GM21717 (cell line): Measurements from ENCODE around the gene ACBD3.
A peak's percentile ranks its signal among the peaks of the same experiment; 100 is the strongest.

Experiments used
- ATAC-seq: cut with Tn5 transposase; IDR thresholded peaks from one replicate; pipeline ENCODE4 v1.9.1; 2021; ENCODE audit warnings: mild to moderate bottlenecking, moderate library complexity; ENCODE audit not compliant: unreplicated experiment

Gene ACBD3

DNA sequence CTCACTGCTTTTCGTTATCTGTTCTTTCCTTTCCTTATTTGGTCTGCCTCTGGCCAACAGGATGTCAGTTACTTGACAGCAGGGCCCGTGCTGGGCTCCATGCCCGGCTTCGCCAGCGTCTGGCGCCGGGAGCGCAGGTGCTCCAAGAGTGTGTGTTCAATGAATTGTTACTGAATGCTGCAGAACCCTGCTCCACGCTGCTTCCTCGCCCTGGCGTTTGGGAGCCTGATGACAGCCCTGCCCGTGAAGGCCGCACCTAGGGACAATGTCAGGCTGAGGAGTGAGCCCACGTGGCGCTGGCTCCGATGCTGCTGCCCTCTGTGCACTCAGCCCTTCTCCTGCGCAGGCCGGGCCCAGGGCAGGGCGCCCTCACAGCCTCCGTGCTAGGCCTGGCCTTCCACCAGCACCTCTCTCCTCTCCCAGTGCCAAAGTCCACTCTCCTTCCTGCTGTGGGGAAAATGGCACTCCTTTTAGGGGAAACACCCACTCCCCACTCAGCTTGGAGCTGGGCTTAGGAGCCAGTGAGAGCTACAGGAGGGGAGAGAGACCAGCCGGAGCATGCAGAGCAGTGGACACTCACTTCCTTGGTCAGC lies 51.4 kb downstream of the ACBD3 start:
- no peak for ATAC-seq

DNA sequence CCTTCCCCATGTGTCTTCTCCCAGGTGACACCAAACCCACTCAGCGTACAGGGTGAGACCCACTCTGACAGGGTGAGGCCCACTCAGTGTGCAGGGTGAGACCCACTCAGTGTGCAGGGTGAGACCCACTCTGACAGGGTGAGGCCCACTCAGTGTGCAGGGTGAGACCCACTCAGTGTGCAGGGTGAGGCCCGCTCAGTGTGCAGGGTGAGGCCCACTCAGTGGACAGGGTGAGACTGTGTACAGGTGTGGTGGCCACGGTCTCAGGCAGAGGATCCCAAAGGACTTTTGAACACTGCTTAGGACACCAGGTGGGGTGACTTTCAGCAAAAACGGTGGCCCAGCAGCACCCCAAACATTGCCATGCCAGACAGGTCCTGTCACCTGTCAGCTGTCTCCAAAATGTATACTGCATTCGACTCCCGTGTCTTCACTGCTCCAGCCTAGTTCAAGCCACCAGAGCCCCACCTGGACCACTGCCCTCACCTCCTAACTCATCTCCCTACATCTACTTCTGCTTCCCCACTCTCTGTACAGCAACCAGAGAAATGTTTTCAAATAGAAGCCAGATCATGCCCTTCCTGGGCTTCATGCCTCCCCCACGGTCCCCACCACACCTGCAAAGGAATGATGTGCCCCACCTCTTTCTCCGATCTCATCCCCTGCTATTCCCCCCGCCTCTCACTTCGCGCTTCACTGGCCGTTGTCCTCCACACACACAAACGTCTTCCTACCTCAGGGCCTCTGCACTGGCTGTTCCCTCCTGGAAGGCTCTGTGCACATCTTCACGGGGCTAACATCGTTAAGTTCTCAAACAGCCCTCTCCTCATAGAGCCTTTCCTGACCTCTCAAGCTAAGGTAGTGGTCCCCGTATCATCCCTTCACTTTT lies 52.1 kb downstream of the ACBD3 start:
- ATAC-seq = no peak

DNA sequence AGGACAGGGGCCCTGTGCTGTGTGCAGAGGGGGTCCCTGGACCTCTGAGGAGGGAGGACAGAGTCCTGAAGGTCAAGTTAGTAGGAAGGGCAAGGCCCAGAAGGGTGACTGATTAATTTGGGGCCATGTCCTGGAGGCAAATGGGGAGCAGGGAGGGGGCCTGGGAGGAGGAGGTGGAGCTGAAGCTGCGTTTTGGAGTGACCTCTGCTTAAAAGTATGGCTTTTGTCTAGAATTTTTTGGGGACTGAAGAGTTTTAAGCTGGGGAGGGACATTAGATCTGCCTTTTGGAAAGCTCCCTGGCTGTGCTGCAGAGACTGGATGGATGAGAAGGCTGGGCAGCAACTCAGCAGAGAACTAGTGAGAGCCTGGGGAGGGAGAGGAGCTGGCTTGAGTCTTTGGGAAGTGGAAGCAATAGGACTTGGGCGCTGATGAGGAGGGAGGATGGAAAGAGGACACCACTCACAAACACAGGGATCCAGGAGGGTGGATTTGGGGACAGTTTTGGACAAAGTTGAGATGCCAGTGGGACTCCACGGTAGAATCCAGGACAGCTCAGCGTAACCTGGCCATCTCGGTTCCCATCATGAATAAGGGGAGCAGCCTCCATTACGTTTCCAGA lies 52.9 kb downstream of the ACBD3 start:
- no peak for ATAC-seq

DNA sequence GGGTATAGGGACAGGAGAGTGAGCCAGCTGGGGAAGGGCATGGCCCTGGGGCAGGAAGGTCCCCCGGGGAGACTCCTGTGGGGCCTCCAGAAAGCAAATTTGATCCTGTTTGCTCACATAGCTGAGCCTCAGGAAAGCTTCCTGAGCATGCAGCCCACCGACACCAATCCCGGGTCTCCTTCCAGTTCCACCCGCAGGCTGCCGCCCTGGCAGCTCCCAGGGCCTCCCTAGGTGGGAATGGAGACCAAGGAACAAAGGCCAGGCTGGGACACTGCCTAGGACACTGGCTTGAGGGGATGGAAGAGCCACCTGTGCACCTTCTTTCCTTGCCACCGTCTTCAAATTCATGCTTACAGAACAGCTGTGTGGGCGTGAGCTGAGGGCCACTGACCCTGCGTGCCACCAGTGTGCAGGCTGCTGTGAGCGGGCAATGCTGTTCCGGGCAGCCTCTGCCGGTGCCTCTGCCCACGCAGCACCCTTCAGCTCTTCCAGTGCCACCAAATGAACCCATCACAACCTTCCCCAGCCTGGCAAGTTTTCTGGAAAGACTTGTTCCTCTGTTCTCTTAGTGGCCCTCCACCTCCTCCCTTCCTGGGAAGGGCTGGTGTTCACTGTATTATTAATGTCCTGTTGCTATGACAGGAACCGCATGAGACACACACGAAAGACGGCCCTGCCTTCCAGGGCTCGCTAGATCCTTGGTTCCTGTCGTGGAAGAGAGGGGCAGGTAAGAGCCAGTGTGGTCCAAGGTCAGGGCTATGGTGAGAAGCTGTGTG lies 53.6 kb downstream of the ACBD3 start:
- no peak for ATAC-seq

DNA sequence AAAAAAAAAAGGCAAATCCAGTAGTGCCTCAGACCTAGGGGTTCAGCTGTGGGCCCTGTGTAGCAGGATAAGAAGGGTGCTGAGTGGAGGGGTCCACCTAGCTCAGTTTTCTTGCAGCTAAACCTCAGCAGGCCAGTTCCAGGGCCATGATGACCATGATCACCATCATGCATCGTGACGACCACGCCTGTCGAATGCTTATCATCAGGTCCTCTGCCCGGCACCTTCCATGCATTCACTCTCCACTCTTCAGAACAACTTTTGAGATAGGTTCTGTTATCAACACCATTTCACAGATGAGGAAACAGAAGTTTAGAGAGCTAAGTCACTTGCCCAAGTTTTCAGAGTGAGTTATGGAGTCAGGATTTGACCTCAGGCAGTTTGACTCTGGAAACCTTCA lies 54.9 kb downstream of the ACBD3 start:
- no peak for ATAC-seq

DNA sequence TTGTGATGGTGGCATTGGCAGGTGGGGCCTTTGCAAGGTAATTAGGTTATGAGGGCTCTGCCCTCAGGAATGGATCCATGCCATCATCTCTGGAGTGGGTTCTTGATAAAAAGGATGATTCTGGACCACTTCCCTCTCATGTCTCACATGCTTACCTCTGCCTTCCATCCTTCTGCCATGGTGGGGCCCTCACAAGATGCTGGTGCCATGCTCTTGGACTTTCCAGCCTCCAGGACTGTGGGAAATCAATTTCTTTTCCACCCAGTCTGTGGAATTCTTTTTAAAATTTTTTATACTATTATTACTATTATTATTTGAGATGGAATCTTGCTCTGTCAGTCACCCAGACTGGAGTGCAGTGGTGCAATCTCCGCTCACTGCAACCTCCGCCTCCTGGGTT lies 57.3 kb downstream of the ACBD3 start:
- no peak for ATAC-seq

DNA sequence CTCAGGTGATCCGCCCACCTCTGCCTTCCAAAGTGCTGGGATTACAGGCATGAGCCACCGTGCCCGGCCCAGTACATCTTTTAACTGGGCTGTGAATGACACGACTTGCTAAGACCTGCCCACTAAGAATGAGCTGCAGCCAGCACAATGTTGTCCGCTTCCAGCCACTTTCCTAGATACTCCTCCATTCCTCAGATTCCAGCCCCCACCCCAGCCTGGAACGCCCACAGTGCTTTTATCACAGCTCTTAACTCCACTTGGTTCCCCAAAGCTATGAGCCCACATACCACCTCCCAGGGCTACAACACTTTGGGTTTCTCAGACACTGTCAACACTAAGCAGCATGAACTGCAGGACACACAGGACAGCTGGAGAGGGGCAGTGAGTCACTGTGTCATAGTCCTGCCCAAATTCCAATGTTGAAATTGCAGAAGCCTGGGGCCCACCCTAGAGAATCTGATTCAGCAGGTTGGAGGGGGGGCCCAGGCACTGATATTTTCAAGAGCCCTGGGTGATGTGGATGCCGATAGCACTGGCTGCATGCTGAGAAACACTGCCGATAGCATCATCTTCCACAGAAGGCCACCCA lies 58.0 kb downstream of the ACBD3 start:
- ATAC-seq = no peak

DNA sequence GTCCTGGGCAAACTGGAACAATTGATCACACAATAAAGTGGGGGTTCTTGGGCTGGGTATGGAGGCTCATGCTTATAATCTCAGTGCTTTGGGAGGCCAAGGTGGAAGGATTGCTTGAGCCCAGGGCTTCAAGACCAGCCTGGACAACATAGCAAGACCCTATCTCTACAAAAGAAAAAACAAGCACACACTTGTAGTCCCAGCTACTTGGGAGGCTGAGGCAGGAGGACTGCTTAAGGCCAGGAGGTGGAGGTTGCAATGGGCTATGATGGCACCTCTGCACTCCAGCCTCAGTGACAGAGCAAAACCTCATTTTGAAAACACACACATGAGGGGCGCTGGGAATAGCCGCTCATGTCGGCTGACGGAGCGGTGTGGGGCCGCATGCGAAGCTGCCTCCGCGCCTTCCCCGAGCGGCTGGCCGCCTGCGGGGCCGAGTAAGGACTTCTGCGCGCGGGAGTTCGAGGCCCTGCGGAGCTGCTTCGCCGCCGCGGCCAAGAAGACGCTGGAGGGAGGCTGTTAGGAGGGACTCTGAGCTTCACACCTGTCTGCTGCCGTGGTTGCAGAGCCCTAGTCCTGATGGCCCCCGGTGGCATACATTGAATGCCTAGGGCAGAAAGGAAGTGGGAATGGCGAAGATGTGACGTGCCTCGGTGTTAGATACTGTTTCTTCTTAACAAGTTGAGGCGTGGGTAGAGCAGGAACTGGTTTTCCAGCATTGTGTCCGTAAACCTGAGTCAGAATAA lies 59.5 kb downstream of the ACBD3 start:
- ATAC-seq = peak; percentile 5

DNA sequence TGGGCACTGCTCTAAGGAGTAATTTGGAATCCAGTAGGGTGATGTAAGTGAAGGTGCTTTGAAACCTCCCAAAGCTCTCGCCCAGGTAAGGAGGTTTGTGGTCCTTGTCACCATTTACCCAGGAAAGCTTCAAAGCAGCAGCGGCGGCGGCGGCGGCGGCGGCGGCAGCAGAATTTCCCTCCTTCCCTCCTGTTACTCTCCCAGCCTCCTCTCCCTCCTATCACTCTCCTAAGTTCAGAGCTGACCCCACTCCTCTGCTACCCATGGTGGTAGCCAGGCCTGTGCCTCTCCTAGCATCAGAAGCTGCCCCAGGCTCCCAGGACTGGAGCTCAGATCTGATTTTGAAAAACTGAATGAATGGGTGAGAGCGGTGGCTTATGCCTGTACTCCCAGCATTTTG lies 60.7 kb downstream of the ACBD3 start:
- ATAC-seq = no peak

DNA sequence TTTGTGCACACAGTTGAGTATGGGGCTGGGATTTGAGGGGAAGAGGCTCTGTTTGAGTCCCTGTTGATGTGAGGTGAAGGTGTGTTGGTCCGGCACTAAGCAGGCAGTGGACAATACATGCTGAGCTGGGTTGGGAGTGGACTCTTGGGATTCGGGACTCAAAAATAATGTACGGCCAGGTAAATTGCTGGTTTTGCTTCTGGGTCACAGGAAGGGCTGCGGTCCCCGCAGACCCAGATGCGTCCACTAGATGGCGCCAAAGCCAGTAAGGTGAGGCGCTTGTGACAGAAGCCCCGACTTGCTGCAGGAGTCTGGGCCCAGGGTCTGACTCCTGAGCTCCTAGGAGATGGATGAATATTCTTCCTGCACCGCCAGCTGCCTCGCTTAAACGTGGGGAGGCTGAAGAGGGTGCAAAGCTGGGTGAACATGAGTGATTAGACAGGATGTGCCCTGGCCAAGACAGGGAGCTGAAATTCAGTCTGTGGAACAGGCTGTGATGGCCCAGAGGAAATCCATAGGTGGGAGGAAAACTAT lies 61.4 kb downstream of the ACBD3 start:
- peak; percentile 16 for ATAC-seq

DNA sequence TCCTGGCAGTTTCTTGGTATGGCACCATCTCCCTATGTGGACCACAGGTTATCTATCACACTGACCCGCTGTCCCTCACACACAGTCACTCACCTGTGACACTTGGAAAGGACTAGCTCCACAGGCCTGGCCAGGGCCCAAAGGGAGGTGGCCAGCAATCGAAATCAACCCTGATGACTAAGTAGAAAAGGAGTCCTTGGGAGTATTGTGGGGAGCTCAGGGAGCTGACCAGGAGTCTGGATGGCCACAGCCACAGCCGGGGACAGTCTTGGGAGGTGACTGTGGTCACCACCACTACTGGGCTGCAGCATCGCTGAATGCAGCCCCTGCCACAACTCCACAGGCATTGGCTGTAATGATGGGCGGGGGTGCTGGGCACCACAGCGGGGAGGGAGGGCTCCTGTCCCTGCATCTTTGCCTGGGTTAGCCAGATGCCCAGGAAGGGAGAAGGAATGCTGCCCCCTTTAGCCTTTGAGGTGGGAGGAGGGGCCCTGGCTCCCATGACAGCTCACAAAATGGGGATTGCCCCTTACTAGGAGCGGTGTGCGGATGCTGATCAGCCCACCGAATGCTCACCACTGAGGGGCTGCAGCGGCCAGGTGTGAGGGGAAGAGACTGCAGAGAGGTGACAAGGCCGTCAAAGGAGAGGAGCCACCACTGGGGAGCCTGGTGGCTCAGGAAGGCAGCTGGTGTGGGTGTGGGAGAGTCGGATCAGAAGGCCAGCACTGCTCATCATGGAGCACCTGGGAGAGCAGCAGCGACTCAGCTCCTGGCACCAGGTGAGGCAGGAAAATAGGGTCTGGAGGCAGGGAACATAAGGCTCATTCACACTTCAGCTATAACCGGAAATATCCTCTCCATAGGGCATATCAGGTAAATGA lies 62.7 kb downstream of the ACBD3 start:
- ATAC-seq = no peak

DNA sequence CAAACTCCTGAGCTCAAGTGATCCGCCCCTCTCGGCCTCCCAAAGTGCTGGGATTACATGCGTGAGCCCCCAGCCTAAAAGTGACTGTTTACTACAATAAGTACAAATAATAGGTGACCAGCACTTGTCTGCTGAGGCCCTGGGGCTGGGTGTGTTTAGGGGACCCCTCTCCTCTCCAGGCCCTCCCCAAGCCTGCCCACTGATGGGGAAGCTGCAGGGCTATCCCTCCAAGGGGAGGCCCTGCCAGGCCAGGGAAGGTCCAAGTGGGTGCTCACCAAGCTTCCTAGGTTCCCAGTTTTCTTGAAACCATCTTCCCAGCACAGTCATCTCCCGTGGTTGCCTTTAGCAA lies 63.4 kb downstream of the ACBD3 start:
- no peak for ATAC-seq

DNA sequence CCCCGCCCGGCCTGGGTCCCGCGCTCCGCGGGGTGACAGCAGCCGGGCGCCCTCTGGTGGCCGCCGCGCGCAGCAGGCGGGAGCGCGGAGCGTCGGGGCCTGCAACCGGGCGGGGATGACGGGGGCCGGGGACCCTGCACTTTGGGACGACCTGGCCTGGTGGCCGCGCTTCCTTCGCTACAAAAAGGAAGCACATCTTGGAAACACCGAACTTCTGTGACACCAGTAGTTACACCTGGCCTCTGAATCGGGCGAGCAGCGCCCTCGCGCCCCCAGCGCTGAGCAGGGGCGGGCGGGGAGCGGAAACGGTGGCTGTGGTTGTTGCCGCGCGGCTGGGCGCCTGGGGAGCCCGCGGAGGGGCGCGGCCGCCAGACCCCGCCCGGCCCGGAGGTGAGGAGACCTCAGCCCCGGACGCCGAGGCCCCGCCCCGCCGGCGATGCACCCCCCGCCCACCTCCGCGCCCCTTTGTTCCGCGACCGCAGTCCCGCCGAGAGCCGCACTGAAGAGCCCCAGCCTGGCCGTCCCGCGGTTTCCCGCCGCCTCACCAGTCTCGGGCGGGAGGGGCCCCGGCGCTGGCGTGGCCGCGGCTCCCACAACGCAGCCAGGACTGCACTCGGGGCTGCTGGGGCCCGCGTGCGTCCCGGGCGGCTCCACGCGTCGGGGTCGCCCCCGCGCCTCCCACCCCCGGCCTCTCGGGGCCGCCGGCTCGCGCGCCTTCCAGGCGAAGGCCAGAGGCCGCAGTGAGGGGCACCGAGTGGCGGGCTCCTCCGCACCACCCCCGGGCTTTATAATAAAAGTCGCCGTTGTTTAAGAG lies 64.7 kb downstream of the ACBD3 start:
- ATAC-seq = peak; percentile 58

DNA sequence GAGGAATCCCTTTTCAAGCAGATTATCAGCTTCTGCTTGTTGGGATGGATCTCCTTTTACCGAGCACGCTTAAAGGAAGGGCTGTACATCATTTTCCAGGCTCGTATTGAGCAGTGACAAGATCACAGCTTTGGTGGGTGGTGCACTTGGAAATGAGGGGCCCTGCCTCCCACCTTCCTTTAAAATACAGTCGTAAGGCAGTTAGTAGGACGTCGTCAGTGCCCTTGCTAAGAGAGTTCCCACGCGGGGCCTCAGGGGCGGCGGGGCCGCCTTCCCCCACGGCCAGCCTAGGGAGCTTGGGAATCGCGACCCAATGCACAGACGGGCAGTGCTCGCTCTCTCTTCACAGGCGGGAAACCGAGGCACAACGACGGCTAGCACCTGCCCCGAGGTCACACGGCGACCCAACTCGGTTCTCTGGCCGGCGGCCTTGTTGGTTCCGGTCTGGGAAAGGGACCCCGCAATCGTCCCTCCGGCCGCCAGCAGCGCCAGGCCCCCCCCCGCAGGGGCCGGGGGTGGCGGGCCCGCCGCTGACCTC lies 65.4 kb downstream of the ACBD3 start:
- ATAC-seq = no peak

DNA sequence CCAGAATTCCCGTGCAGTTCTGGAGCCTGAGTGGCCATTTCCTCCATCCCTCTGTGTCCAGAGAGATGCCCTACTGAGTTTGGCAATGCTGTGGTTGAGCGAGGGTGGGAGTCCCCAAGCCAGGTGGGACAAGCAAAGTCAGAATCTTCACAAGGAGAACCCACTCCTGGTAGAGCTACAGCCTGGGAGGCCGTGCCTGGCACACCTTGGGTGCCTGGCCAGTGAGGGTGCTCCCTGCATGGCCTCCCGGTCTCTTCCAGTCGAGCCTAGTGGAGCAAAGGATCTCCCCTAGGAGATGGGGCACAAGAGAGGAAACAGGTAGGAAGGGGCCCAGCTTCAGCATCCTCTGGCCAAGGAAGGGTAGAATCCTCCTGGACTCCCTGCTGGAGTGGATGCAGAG lies 66.1 kb downstream of the ACBD3 start:
- ATAC-seq = no peak

DNA sequence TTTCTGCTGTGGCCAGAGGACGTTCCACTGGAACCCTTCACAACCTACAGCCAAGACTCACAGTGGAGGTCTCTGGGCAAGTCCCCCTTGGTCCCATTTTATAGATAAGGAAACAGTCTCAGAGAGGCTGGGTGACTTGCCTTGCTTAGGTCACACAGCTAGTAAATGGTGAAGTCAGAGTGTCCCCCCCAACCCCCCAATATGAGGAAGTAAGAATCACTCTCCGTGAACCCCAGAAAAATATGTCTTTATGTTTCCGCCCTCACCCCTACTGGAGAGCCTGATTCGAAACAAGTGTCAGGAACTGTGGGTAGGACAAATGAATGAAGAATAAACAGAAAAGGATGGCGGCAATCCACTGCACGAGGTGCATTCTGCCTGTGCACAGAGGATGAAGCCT lies 67.4 kb downstream of the ACBD3 start:
- no peak for ATAC-seq

DNA sequence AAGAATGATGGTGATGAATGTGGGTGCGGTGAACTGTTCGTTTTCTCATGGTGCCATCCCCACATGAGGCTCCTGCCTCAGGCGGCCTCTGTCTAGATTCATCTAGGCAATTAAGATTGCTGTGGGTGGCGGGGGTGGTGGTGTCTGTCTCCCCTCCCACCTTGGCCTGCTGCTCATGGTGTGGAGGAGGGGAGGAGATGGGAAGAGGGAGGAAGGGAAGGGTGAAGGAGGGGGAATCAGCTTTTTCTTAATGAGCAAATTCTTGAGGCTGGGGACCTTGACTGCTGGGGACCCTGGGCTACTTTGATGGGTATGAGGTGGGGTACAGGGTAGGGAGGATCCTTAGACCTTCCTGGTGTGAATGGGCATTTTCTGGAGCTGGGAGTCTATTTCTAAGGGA lies 68.2 kb downstream of the ACBD3 start:
- no peak for ATAC-seq

DNA sequence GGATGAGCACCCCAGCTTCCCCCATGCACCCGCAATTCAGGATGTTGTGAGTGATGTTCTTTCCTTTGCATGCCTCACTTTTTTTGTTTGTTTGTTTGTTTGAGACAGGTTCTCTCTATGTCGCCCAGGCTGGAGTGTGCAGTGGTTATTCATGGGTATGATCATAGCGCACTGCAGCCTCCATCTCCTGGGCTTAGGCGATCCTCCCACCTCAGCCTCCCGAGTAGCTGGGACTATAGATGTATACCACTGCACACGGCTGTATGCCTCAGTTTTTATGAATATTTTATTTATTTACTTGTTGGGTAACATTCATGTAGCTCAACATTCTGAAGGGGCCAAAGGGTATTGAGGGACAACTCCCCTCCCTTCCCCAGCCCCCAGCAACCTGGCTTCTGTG lies 69.2 kb downstream of the ACBD3 start:
- ATAC-seq = no peak
